LNCaP clone FGC (cell line): Measurements from ENCODE around the gene CHAF1B.
A peak's percentile ranks its signal among the peaks of the same experiment; 100 is the strongest.
"Not testable (repeated sequence)": the region's sequence is repeated elsewhere in the genome, so short reads cannot be mapped to it uniquely, and the experiment has no call there.

ENCODE experiments used
- DNase-seq: peaks from one replicate; pipeline ENCODE4 v3.0.0-alpha.2; 2011; ENCODE audit warnings: low read depth
- H3K4me3 ChIP-seq: 2 replicates; pipeline ENCODE4 v1.5.1; 2011; ENCODE audit warnings: mild to moderate bottlenecking, low read depth, low read length, control low read depth
- TF ChIP-seq, protein P1 (sequence below): IDR thresholded peaks from 2 replicates; pipeline ENCODE4 v1.5.1; 2012; ENCODE audit warnings: mild to moderate bottlenecking; ENCODE audit not compliant: control insufficient read depth, insufficient read depth; ENCODE audit errors: extremely low read depth

The CHAF1B gene

DNA sequence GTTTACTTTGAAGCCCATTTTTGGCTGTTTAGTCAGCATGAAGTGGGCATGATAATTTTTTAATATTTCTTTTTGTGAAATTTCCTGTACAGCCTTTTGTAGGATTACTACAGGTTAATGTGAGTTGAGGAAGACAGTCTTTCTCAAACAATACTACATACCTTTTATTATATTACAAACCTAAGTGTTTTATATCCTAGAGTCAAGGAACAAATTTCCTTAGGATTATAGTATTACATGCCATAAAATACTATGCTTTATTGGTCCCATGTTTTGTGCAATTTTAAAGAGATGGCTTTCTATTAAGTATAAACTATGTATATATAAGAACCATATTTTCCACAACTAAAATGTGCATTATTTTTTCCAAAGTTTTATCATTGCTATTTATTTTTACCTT, 9.2 kb upstream of the CHAF1B start:
- TF ChIP-seq, protein P1, sequence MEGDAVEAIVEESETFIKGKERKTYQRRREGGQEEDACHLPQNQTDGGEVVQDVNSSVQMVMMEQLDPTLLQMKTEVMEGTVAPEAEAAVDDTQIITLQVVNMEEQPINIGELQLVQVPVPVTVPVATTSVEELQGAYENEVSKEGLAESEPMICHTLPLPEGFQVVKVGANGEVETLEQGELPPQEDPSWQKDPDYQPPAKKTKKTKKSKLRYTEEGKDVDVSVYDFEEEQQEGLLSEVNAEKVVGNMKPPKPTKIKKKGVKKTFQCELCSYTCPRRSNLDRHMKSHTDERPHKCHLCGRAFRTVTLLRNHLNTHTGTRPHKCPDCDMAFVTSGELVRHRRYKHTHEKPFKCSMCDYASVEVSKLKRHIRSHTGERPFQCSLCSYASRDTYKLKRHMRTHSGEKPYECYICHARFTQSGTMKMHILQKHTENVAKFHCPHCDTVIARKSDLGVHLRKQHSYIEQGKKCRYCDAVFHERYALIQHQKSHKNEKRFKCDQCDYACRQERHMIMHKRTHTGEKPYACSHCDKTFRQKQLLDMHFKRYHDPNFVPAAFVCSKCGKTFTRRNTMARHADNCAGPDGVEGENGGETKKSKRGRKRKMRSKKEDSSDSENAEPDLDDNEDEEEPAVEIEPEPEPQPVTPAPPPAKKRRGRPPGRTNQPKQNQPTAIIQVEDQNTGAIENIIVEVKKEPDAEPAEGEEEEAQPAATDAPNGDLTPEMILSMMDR, result no peak
- no peak overlapping the region for H3K4me3 ChIP-seq
- DNase-seq, result no peak

DNA sequence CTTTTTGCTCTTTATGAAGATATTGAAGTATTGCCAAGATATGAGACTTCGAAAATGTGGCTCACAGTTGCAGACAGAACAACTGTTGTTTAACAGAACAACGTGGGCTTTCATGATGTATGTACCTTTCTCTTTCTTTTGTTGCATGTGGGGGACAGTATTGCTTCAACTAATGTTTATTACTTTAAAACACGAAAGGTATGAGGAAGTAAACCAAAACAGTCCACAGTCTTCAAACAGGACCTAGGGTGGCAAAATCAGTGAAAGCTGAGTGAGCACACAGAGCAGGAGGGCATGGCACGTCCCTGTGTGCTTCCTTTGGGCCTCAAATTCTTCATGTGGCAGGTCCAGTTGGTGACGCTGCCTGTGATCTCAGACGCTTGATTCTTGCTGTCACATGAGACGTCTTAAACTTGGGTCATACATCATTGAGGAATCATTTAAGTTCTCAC, 7.8 kb upstream of the CHAF1B start:
- TF ChIP-seq, protein P1, result no peak
- no peak overlapping the region for H3K4me3 ChIP-seq
- DNase-seq, result no peak

DNA sequence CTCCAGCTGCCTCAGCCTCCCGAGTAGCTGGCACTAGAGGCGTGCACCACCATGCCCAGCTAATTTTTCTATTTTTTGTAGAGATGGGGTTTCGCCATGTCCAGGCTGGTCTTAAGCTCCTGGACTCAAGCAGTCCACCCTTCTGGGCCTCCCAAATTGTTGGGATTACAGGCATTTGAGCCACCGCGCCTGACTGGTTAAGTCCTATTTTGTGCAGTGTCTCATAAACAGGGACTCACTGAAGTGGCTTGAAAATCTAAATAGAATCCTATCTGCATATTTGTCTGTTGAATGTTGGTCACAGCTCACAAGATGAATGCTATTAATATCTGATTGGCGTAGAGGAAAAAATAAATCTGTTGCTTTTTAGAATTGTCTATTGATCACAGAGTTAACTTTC, 5.9 kb upstream of the CHAF1B start:
- TF ChIP-seq, protein P1, result no peak
- H3K4me3 ChIP-seq, result no peak overlapping the region
- DNase-seq, result no peak

DNA sequence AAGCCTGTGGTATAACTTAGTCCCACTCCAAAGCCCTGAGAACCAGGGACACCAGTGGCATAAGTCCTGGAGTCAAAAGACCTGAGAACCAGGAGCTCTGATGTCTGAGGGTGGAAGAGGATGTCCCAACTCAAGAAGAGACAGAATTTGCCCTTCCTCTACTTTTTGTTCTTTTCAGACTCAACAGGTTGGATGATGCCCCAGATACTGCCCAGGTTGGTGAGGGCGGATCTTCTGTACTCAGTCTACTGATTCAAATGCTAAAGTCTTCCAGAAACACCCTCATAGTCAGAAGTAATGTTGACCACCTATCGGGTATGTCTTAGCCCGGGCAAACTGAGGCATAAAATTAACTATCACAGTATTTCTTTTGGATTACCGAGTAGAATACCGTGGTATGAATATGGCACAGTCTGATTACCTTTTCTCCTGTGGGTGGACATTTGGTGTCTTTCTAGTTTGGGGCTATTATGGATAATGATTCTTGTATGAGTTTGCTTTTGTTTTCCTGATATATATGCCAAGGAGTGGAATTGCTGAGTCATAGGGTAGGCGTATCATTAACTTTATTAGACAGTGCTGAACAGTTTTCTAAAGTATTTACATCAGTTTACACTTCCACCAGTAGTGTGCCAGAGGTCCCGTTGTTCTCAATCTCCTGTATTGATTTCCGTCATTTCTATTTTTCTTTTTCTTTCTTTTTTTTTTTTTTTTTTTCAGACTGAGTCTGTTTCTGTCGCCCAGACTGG, 3.2 kb upstream of the CHAF1B start:
- no peak overlapping the region for H3K4me3 ChIP-seq
- no peak for DNase-seq
- TF ChIP-seq, protein P1, result no peak

DNA sequence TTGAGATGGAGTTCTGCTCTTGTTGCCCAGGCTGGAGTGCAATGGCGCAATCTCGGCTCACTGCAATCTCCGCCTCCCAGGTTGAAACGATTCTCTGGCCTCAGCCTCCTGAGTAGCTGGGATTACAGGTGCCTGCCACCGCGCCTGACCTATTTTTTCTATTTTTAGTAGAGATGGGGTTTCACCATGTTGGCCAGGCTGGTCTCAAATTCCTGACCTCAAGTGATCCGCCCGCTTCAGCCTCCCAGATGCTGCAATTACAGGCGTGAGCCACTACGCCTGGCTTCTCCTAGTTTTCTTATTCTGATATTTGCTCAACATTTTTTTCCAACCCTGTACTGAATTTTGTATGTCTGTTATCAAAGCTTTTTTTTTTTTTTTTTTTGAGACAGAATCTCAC, 2.5 kb upstream of the CHAF1B start:
- H3K4me3 ChIP-seq, DNase-seq: not testable (repeated sequence)

DNA sequence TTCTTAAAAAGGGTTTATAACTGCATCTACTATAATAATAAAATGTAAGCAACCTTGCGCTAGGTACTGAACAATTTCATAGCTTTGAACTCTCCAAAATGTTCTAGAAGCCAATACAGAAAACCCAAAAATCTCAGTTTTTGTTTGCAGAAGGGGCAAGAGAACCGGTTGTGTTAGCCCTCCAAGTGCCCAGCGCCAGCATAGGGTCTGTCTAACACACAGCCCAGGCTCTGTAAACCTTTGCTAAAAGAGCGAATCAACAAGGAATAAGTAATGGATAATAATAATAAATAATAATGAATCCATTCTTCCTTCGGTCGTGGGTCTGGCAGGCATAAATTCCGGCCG, 333 bp upstream of the CHAF1B start:
- no peak for DNase-seq
- H3K4me3 ChIP-seq, result peak overlapping the region; percentile 64
- TF ChIP-seq, protein P1, result no peak

DNA sequence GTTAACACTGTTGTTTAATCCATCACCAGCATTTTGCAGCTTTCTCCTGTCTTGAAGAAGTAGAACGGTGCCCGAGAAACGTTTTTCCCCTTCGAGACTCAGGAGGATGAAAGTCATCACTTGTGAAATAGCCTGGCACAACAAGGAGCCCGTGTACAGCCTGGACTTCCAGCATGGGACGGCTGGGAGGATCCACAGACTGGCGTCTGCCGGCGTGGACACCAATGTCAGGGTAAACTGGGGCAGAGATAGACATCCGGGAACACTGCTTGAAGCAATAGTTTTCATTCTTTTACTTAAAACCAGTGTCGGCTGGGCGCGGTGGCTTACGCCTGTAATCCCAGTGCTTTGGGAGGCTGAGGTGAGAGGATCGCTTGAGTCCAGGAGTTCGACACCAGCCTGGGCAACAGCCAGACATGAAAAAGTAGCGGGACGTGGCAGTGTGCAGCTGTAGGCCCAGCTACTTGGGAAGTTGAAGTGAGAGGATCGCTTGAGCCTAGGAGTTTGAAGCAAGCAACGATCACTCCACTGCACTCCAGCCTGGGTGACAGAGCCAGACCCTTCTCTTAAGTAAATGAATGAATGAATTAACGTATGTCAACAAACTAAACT, 945 bp downstream of the CHAF1B start:
- TF ChIP-seq, protein P1, result no peak
- DNase-seq, result no peak
- peak overlapping the region; percentile 64 for H3K4me3 ChIP-seq
